HEK293 (cell line): ENCODE results near the gene TARS2.

Experiments used
- HIC1 ChIP-seq: fragments of 450-650 bp; formaldehyde crosslinking; IDR thresholded peaks from 2 replicates; pipeline ENCODE4 v1.5.1; 2016; ENCODE audit warnings: missing biosample characterization, missing genetic modification characterization
- IKZF3 ChIP-seq: fragments of 450-650 bp; IDR thresholded peaks from 2 replicates; pipeline ENCODE4 v1.5.0; 2018; ENCODE audit warnings: missing biosample characterization, mild to moderate bottlenecking, missing genetic modification characterization, moderate library complexity
- PATZ1 ChIP-seq: fragments of 450-650 bp; formaldehyde crosslinking; IDR thresholded peaks from 2 replicates; pipeline ENCODE4 v1.5.1; 2016; ENCODE audit warnings: missing biosample characterization, missing genetic modification characterization
- PRDM6 ChIP-seq: fragments of 450-650 bp; formaldehyde crosslinking; IDR thresholded peaks from 2 replicates; pipeline ENCODE4 v1.5.1; 2017; ENCODE audit warnings: missing biosample characterization, missing genetic modification characterization
- SP3 ChIP-seq: fragments of 450-650 bp; formaldehyde crosslinking; IDR thresholded peaks from 2 replicates; pipeline ENCODE4 v1.5.1; 2016; ENCODE audit warnings: missing biosample characterization, missing genetic modification characterization
- ZBTB1 ChIP-seq: fragments of 450-650 bp; formaldehyde crosslinking; IDR thresholded peaks from 2 replicates; pipeline ENCODE4 v1.5.1; 2016; ENCODE audit warnings: missing biosample characterization, missing genetic modification characterization
- ZBTB11 ChIP-seq: fragments of 450-650 bp; formaldehyde crosslinking; conservative IDR thresholded peaks from 2 replicates; pipeline ENCODE4 v1.5.1; 2016; ENCODE audit warnings: low read depth, missing biosample characterization, missing genetic modification characterization
- ZBTB17 ChIP-seq: fragments of 450-650 bp; formaldehyde crosslinking; IDR thresholded peaks from 2 replicates; pipeline ENCODE4 v1.5.1; 2016; ENCODE audit warnings: missing biosample characterization, missing genetic modification characterization
- ZBTB21 ChIP-seq: fragments of 450-650 bp; formaldehyde crosslinking; IDR thresholded peaks from 2 replicates; pipeline ENCODE4 v1.5.1; 2017; ENCODE audit warnings: missing biosample characterization, missing genetic modification characterization
- ZBTB26 ChIP-seq: fragments of 450-650 bp; formaldehyde crosslinking; optimal IDR thresholded peaks from 2 replicates; pipeline ENCODE3; 2016; ENCODE audit warnings: missing biosample characterization, mild to moderate bottlenecking, missing genetic modification characterization
- ZNF140 ChIP-seq: fragments of 450-650 bp; formaldehyde crosslinking; IDR thresholded peaks from 2 replicates; pipeline ENCODE4 v1.5.1; 2016; ENCODE audit warnings: missing biosample characterization, missing genetic modification characterization
- ZNF311 ChIP-seq: fragments of 450-650 bp; formaldehyde crosslinking; IDR thresholded peaks from 2 replicates; pipeline ENCODE4 v1.5.1; 2017; ENCODE audit warnings: missing biosample characterization, missing genetic modification characterization, borderline replicate concordance
- ZNF596 ChIP-seq: fragments of 450-650 bp; IDR thresholded peaks from 2 replicates; pipeline ENCODE4 v1.5.0; 2018; ENCODE audit warnings: missing biosample characterization, mild to moderate bottlenecking, missing genetic modification characterization, moderate library complexity
- ZNF600 ChIP-seq: fragments of 450-650 bp; formaldehyde crosslinking; IDR thresholded peaks from 2 replicates; pipeline ENCODE4 v1.5.1; 2016; ENCODE audit warnings: missing biosample characterization, missing genetic modification characterization
- ZNF639 ChIP-seq: fragments of 450-650 bp; formaldehyde crosslinking; IDR thresholded peaks from 2 replicates; pipeline ENCODE4 v1.5.1; 2016; ENCODE audit warnings: missing biosample characterization, missing genetic modification characterization
- ZNF660 ChIP-seq: fragments of 450-650 bp; IDR thresholded peaks from 2 replicates; pipeline ENCODE4 v1.5.1; 2018; ENCODE audit warnings: missing biosample characterization, mild to moderate bottlenecking, missing genetic modification characterization
- ZNF692 ChIP-seq: fragments of 450-650 bp; formaldehyde crosslinking; IDR thresholded peaks from 2 replicates; pipeline ENCODE4 v1.5.1; 2016; ENCODE audit warnings: missing biosample characterization, missing genetic modification characterization
- ZNF76 ChIP-seq: fragments of 450-650 bp; formaldehyde crosslinking; IDR thresholded peaks from 2 replicates; pipeline ENCODE4; 2016; ENCODE audit warnings: low read depth, missing biosample characterization, missing genetic modification characterization, borderline replicate concordance
- ZSCAN16 ChIP-seq: fragments of 450-650 bp; formaldehyde crosslinking; IDR thresholded peaks from 2 replicates; pipeline ENCODE4 v1.5.1; 2016; ENCODE audit warnings: missing biosample characterization, missing genetic modification characterization
- ZSCAN30 ChIP-seq: fragments of 450-650 bp; IDR thresholded peaks from 2 replicates; pipeline ENCODE4 v1.5.1; 2018; ENCODE audit warnings: missing biosample characterization, mild to moderate bottlenecking, missing genetic modification characterization, moderate library complexity
- ZSCAN4 ChIP-seq: fragments of 450-650 bp; formaldehyde crosslinking; IDR thresholded peaks from 2 replicates; pipeline ENCODE4 v1.5.1; 2017; ENCODE audit warnings: missing biosample characterization, missing genetic modification characterization
- ZXDB ChIP-seq: fragments of 450-650 bp; formaldehyde crosslinking; IDR thresholded peaks from 2 replicates; pipeline ENCODE4 v1.5.1; 2016; ENCODE audit warnings: missing biosample characterization, missing genetic modification characterization

The TARS2 gene

GRCh38 chr1:150548632-150549495 lies 61.6 kb downstream of the TARS2 start, which contains the start of gene ADAMTSL4 (continued):
- TF ChIP-seq ZBTB1 (tag by site-specific recombination) (no peak), ZBTB26 (tag by site-specific recombination) (peak; percentile 86), ZNF311 (no peak), PATZ1 (tag by site-specific recombination) (0 out of 2 replicates have a peak, but pooled peaks have one; percentile 22), ZNF76 (tag by site-specific recombination) (peak; percentile 34; the same call in 1 of the 2 replicates), SP3 (tag by site-specific recombination) (no peak), ZXDB (peak; percentile 59), ZBTB11 (tag by site-specific recombination) (peak; percentile 22; the same call in 1 of the 2 replicates), ZNF140 (tag by site-specific recombination) (no peak), ZBTB21 (tag by site-specific recombination) (no peak), ZNF692 (peak; percentile 36; the same call in 1 of the 2 replicates), HIC1 (tag by site-specific recombination) (no peak), ZNF600 (tag by site-specific recombination) (peak; percentile 98), ZNF660 (tag by site-specific recombination) (0 out of 2 replicates have a peak, but pooled peaks have one; percentile 41), IKZF3 (tag by site-specific recombination) (peak; percentile 54; the same call in 1 of the 2 replicates), ZSCAN16 (tag by site-specific recombination) (0 out of 2 replicates have a peak, but pooled peaks have one; percentile 16), ZBTB17 (tag by site-specific recombination) (peak; percentile 71), ZNF639 (no peak), ZSCAN4 (tag by site-specific recombination) (no peak), PRDM6 (tag by site-specific recombination) (no peak), ZSCAN30 (tag by site-specific recombination) (0 out of 2 replicates have a peak, but pooled peaks have one; percentile 16), ZNF596 (peak; percentile 66)
